Mucosa of descending colon (tissue), 3 donors: Measurements from ENCODE around the gene MGAT5. TPM values are rescaled to one million over a fixed set of nuclear protein-coding genes. Genes with fewer than 3 reads are reported as not detected.

Source experiments
- ATAC-seq: fragments of 200-7000 bp; cut with Tn5 transposase; one replicate; pipeline ENCODE4 v1.9.1; 2020; ENCODE audit warnings: mild to moderate bottlenecking, moderate library complexity
- DNase-seq, 3 donors: peaks; one replicate each; pipeline ENCODE4 v3.0.0-alpha.2; 2020
- H3K36me3 ChIP-seq: fragments of 200-600 bp; one replicate; pipeline ENCODE4 v1.8.0; 2021; ENCODE audit warnings: low read depth, mild to moderate bottlenecking
- H3K4me1 ChIP-seq: fragments of 200-600 bp; one replicate; pipeline ENCODE4 v1.8.0; 2021; ENCODE audit warnings: low read depth, mild to moderate bottlenecking
- H3K4me3 ChIP-seq: fragments of 200-600 bp; one replicate; pipeline ENCODE4 v1.8.0; 2021; ENCODE audit warnings: mild to moderate bottlenecking
- H3K9me3 ChIP-seq: fragments of 200-600 bp; one replicate; pipeline ENCODE4 v1.8.0; 2021; ENCODE audit warnings: mild to moderate bottlenecking
- CTCF ChIP-seq: fragments of 200-600 bp; IDR thresholded peaks from one replicate; pipeline ENCODE4 v1.8.0; 2022; ENCODE audit warnings: antibody characterized with exemption, mild to moderate bottlenecking
- intact Hi-C, 2 donors: fragments of 100-400 bp; cut with DNase I in 1 of 2; cut with micrococcal nuclease in 1 of 2; formaldehyde crosslinking; loops; one replicate each; pipeline versions ENCODE4 v1.11.0 to v1.11.1; 2022; cut with DNase I, micrococcal nuclease
- total RNA-seq, 3 donors: library from RNA; stranded (reverse); fragmentation: NEBNext Ultra II Directional in 2 of 3; extraction: Animal tissue kit (Norgen Biotek cat#: 25700) in 2 of 3; gene quantifications; one replicate each; pipeline versions ENCODE4 v1.2.1 to v1.2.4, GENCODE V29; 2021 to 2023
- donor health status: DM: no; HTN: no; CAD: no; lungs with moderate emphysema.
- donor health status: DM: no; HTN: no; CAD: no.
- donor health status: DM: no; HTN: yes; CAD: no.

MGAT5 gene
- total RNA-seq, 3 donors from 2014 or later, result 56.5 to 75.5 (median 69.7) TPM

- TF ChIP-seq CTCF, result no peak
- intact Hi-C loops, result no loop called here
- H3K36me3 ChIP-seq, result no peaks in the 10 kb centered on the region
- DNase-seq (no peak), ATAC-seq (no peak)
- H3K9me3 ChIP-seq, result no peaks in the 10 kb centered on the region
- H3K4me3 ChIP-seq, result no peak overlapping the region
- no peaks in the 10 kb centered on the region for H3K4me1 ChIP-seq
These were observed 192.1 kb downstream of the MGAT5 start for GRCh38 chr2:134445985-134446382.

GRCh38 chr2:134446383-134447017 lies 192.6 kb downstream of the MGAT5 start:
- H3K4me1 ChIP-seq, result no peaks in the 10 kb centered on the region
- ATAC-seq, result no peak
- TF ChIP-seq CTCF, result no peak
- intact Hi-C loops, result no loop called here
- no peaks in the 10 kb centered on the region for H3K9me3 ChIP-seq
- no peaks in the 10 kb centered on the region for H3K36me3 ChIP-seq
- DNase-seq, result no peak
- H3K4me3 ChIP-seq, result no peak overlapping the region

- Histone ChIP-seq H3K4me3 (no peak overlapping the region), H3K36me3 (no peaks in the 10 kb centered on the region), H3K9me3 (no peaks in the 10 kb centered on the region), H3K4me1 (no peaks in the 10 kb centered on the region)
- intact Hi-C loops, result no loop called here
- ATAC-seq (no peak), DNase-seq (no peak)
- TF ChIP-seq CTCF, result no peak
These were observed 193.8 kb downstream of the MGAT5 start for GRCh38 chr2:134447669-134448068.

- no peak for DNase-seq
- Histone ChIP-seq H3K9me3 (no peaks in the 10 kb centered on the region), H3K36me3 (no peaks in the 10 kb centered on the region), H3K4me1 (no peaks in the 10 kb centered on the region), H3K4me3 (no peak overlapping the region)
- no peak for TF ChIP-seq CTCF
- no peak for ATAC-seq
- intact Hi-C loops, result no loop called here
These were observed 194.8 kb downstream of the MGAT5 start for GRCh38 chr2:134448650-134449049.

GRCh38 chr2:134449157-134449556 lies 195.3 kb downstream of the MGAT5 start:
- TF ChIP-seq CTCF, result no peak
- Histone ChIP-seq H3K9me3 (no peaks in the 10 kb centered on the region), H3K4me3 (no peak overlapping the region), H3K36me3 (no peaks in the 10 kb centered on the region), H3K4me1 (no peaks in the 10 kb centered on the region)
- DNase-seq (no peak), ATAC-seq (no peak)
- intact Hi-C loops, result no loop called here
